K562 (cell line): ENCODE results near the gene HOXB3. TPM values are rescaled to one million over a fixed set of nuclear protein-coding genes. Genes with fewer than 3 reads are reported as not detected.

ENCODE experiments used
- CBX2 ChIP-seq: fragments of 200-600 bp; sonication (generic); IDR thresholded peaks from one replicate; pipeline ENCODE4 v1.6.1; 2012; ENCODE audit warnings: mild to moderate bottlenecking, low read length, inconsistent platforms; ENCODE audit not compliant: insufficient read depth, poor library complexity, severe bottlenecking
- ELF4 ChIP-seq: fragments of 450-650 bp; formaldehyde crosslinking; IDR thresholded peaks from 2 replicates; pipeline ENCODE4 v1.4.0; 2022; ENCODE audit warnings: missing genetic modification characterization
- ETV5 ChIP-seq: sonication (generic); formaldehyde crosslinking; IDR thresholded peaks from 2 replicates; pipeline ENCODE4 v1.4.0; 2020; ENCODE audit warnings: low read depth, mild to moderate bottlenecking, missing genetic modification reagents
- HDAC2 ChIP-seq: fragments of 450-650 bp; IDR thresholded peaks from 2 replicates; pipeline ENCODE4 v1.6.1; 2016; ENCODE audit warnings: mild to moderate bottlenecking
- NR3C1 ChIP-seq: sonication (generic); formaldehyde crosslinking; IDR thresholded peaks from 2 replicates; pipeline ENCODE4 v1.8.1; 2022; ENCODE audit warnings: missing genetic modification reagents
- POLR2A ChIP-seq: fragments of 450-650 bp; conservative IDR thresholded peaks from 2 replicates; pipeline ENCODE4 v1.6.1; 2016
- PTBP1 ChIP-seq: fragments of 200-400 bp; formaldehyde crosslinking; IDR thresholded peaks from 2 replicates; pipeline ENCODE4 v1.6.1; 2017; ENCODE audit warnings: low read depth, low read length
- SRF ChIP-seq, 2 experiments: fragments of 250-450, 450-650 bp in 1 of 2; sonication (Bioruptor Pico) in 1 of 2; sonication (generic) in 1 of 2; formaldehyde crosslinking; IDR thresholded peaks; 2 replicates each; pipeline versions ENCODE4 v1.5.0 to v1.5.1; 2020 to 2022; ENCODE audit warnings: mild to moderate bottlenecking in 1 of 2, missing genetic modification reagents in 1 of 2
- UBTF ChIP-seq, 2 experiments: IDR thresholded peaks; 2 replicates each; pipeline ENCODE4 v1.6.1; 2012; ENCODE audit warnings: improper control_type of control experiment in 2 of 2, low read depth in 2 of 2, low read length in 2 of 2, borderline replicate concordance in 1 of 2
- ZNF282 ChIP-seq: sonication (generic); formaldehyde crosslinking; IDR thresholded peaks from 2 replicates; pipeline ENCODE4 v1.8.1; 2023; ENCODE audit warnings: missing genetic modification reagents
- ZNF318 ChIP-seq, 2 experiments: fragments of 450-650 bp; IDR thresholded peaks; 2 replicates each; pipeline ENCODE4 v1.6.1; 2016; ENCODE audit warnings: mild to moderate bottlenecking in 2 of 2, borderline replicate concordance in 1 of 2, low read depth in 1 of 2, moderate library complexity in 1 of 2
- polyA plus RNA-seq, 8 experiments: library from polyadenylated mRNA; depleted of rRNA in 4 of 8; stranded (reverse) in 5 of 8; unstranded in 3 of 8; fragments of >200 nt; fragmentation: Nextera tagmentation in 2 of 8; fragmentation: Illumina TruSeq in 1 of 8; extraction: Ambion mirVana in 2 of 8; extraction: Trizol in 1 of 8; gene quantifications; 2 replicates each; pipeline versions ENCODE4 v1.2.1 to v1.2.3, GENCODE V29; 2011 to 2014; ENCODE audit warnings: inconsistent platforms in 1 of 8, missing spikeins in 1 of 8
- total RNA-seq, 7 experiments: library from RNA; depleted of rRNA in 6 of 7; stranded (reverse); fragments of >200 nt in 6 of 7; fragmentation: Illumina TruSeq in 2 of 7; extraction: Trizol in 2 of 7; gene quantifications; 2 replicates each; pipeline versions ENCODE4 v1.2.1 to v1.2.3, GENCODE V29; 2011 to 2021; ENCODE audit warnings: low replicate concordance in 1 of 7
- TF ChIP-seq, protein P1 (sequence below), 2 experiments: IDR thresholded peaks; 2 replicates each; pipeline ENCODE4 v1.6.1; 2011; ENCODE audit warnings: borderline replicate concordance in 1 of 2, control low read depth in 1 of 2, low read depth in 1 of 2, low read length in 1 of 2, mild to moderate bottlenecking in 1 of 2, mixed read lengths in 1 of 2, moderate library complexity in 1 of 2; ENCODE audit not compliant: insufficient read depth in 1 of 2, insufficient read length in 1 of 2, poor library complexity in 1 of 2, severe bottlenecking in 1 of 2; ENCODE audit errors: extremely low read depth in 1 of 2
- TF ChIP-seq, protein P2 (sequence below): fragments of 450-650 bp; formaldehyde crosslinking; IDR thresholded peaks from 2 replicates; pipeline ENCODE4 v1.4.0; 2022; ENCODE audit warnings: mild to moderate bottlenecking, moderate library complexity

Gene HOXB3
- total and polyA plus RNA-seq, 9 of the 15 experiments (the other 6 are each of a cell fraction or from before 2014, with no cell fraction given) = 2.4 to 41.3 (median 20.2) TPM

DNA sequence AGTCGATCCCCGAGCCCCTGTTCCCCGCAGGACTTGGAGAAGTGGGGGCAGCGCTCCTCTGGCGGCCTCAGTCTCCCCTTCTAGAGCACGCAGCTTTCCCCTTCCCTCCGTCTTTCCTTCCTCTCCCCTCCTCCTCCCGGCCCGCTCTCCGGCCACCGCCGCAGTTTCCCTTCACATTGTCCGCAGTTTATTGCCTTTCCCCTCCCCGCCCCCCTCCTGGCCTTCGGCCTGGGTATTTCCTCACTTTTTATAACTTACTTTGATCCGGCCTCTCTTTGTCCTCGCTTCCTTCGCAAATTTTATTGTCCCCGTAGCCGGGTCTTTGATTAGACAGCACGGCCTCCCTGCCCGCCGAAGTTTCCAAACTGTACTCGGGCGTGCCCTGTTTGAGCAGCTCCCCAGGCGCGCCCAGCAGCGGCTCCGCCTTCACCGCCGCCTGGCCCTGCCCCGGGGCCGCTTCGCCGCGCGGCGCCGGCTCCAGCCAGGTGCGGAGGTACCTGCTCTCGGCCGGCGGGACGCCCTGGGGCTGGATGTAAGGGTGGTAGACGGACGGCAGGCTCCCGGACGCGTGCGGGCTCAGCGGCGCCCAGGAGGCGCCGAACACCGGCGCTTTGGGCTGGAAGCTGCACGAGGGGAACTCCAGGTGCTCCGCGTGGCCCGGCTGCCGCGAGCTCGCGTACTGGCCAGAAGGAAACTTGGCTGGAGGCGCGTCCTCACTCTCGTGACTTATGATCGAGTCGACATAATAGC is 35.6 kb upstream of the HOXB3 start (continued):
- TF ChIP-seq ZNF318 (IDR thresholded peaks at IDR 0.05; ENCODE audit: borderline replicate concordance in 1 of 2, low read depth in 1 of 2) (no peak), PTBP1 (peak; percentile 15; the same call in 1 of the 2 replicates), POLR2A (peak; percentile 67), ZNF282 (CRISPR knock-in tag) (0 out of 2 replicates have a peak, but pooled peaks have one; percentile 21), UBTF (IDR thresholded peaks at IDR 0.05; ENCODE audit: borderline replicate concordance in 1 of 2, low read depth in 2 of 2, low read length in 2 of 2) (peak in 1 of 2 experiments; percentile 58; a peak in 2 of 4 replicates), HDAC2 (no peak), NR3C1 (CRISPR knock-in tag) (peak; percentile 67; the same call in 1 of the 2 replicates), CBX2 (no peak), ETV5 (CRISPR knock-in tag) (peak; percentile 4; the same call in 1 of the 2 replicates), SRF (CRISPR knock-in tag; IDR thresholded peaks at IDR 0.05) (0 out of 4 replicates have a peak, but pooled peaks of 1 of the 2 experiments have one; percentile 22), ELF4 (CRISPR knock-in tag) (peak; percentile 56; the same call in 1 of the 2 replicates)
- TF ChIP-seq, protein P1, sequence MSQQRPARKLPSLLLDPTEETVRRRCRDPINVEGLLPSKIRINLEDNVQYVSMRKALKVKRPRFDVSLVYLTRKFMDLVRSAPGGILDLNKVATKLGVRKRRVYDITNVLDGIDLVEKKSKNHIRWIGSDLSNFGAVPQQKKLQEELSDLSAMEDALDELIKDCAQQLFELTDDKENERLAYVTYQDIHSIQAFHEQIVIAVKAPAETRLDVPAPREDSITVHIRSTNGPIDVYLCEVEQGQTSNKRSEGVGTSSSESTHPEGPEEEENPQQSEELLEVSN (IDR thresholded peaks at IDR 0.05; ENCODE audit: borderline replicate concordance in 1 of 2, extremely low read depth in 1 of 2, insufficient read depth in 1 of 2, insufficient read length in 1 of 2, low read depth in 1 of 2, low read length in 1 of 2, poor library complexity in 1 of 2, severe bottlenecking in 1 of 2) = peak; percentile 23 to 45
- TF ChIP-seq, protein P2, sequence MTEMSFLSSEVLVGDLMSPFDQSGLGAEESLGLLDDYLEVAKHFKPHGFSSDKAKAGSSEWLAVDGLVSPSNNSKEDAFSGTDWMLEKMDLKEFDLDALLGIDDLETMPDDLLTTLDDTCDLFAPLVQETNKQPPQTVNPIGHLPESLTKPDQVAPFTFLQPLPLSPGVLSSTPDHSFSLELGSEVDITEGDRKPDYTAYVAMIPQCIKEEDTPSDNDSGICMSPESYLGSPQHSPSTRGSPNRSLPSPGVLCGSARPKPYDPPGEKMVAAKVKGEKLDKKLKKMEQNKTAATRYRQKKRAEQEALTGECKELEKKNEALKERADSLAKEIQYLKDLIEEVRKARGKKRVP (CRISPR knock-in tag) = no peak
